Adipose tissue (tissue), 3 donors: ENCODE data around the gene SORCS2. TPM values are rescaled to one million over a fixed set of nuclear protein-coding genes. Genes with fewer than 3 reads are reported as not detected.

Experiments
- H3K27ac ChIP-seq: one replicate; pipeline ENCODE4 v1.5.1; 2013; ENCODE audit warnings: low read depth, low read length
- WGBS, 3 donors: extraction: QIAGEN DNeasy Blood & Tissue Kit; methylation state at CpG; one replicate each; pipeline ENCODE4 v1.1.7; 2013; 5-methylcytosine and 5-hydroxymethylcytosine counted together
- polyA plus RNA-seq, 3 donors: library from polyadenylated mRNA; stranded (reverse); fragments of 200-250 nt; gene quantifications; one replicate each; pipeline ENCODE4 v1.2.3, GENCODE V29; 2013
- donor health status: healthy with polysubstance abuse.
- donor health status: Bipolar disorder and iron deficiency.
- donor health status: healthy.

SORCS2 gene
- polyA plus RNA-seq, 3 donors, result 0.22 to 2.2 (median 0.83) TPM

DNA sequence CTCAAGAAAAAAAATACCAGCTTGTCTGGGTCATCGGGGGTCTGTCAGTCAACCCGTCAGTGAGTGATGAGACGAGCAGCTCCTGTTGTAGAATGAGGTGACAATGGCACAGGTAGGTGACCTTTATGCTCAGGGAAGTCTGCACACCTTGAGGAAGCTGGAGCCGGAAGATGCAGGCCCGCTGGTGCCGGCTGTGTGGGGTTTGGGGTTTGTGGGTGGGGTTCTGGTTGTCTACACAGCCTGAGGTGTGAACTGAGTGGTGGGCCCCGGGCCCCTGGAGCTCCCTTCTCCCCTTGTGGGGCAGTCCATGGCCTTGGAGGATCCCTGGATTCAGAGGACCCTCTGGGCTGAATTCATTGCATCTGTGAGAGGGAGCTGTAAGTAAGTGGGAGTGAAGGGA lies 75.5 kb downstream of the SORCS2 start:
- no peak overlapping the region for H3K27ac ChIP-seq
- 67 to 86% (median 85%) methylated on average over 7 of the region's 7 CpGs for WGBS, 3 donors

DNA sequence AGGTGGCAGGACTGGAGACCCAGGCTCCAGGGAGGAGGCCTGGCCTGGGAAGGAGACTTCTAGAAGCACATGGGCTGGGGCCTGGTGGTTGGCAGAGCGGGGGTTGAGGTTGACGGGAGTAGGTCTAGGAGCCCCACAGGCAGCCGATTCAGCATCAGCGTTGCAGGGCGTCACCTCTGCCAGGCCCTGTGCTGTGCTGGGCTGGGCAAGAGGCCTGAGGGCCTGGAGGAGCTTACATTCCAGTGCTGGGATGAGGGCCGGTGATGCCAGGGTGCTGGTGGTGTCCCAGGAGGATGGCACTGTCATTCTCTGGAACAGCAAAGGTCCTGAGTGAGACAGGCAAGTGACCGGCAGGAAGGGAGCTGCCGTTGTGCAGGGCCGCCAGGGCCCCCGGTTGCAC lies 76.6 kb downstream of the SORCS2 start:
- no peak overlapping the region for H3K27ac ChIP-seq
- WGBS, 3 donors, result 82 to 91% (median 91%) methylated on average over 10 of the region's 10 CpGs

DNA sequence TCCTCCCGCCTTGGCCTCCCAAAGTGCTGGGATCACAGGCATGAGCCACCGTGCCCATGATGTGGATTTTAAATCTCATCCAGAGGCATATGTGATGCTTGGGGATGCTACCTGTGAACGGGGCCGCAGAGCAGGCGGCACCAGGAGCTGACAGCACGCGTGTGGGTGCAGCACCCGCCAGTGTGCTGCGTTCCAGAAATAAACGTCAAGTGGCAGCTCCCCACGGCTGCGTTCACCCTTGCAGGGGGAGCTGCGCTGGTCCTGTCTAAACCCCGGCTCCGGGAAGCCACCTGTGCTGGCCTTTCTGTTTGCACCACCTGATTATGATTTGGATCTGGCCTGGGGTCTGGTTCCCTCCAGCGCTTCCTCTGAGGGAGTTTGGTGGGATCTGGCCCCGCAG lies 77.8 kb downstream of the SORCS2 start:
- 95% methylated on average over 17 of the region's 17 CpGs for WGBS, 3 donors
- no peak overlapping the region for H3K27ac ChIP-seq

DNA sequence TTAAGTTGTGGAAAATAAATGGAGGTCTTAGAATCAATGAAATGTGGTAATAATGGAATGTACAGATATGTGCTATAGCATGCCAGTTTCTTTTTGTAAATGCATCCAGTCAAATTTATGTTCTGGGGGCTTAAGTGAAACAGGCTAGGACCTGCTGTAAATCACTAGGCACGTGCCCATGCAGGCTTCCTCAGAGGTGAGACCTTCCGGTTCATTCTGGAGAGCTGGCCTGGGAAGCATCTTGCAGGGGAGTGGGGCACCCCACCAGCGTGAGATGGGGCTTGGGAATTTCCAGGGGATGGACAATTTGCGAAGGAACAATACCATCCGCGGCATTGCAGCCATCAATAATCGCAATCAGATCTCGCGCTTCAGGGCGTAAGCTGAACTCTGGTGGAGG lies 80.1 kb downstream of the SORCS2 start:
- WGBS, 3 donors, result 86 to 88% (median 87%) methylated on average over 10 of the region's 10 CpGs
- H3K27ac ChIP-seq, result no peak overlapping the region

DNA sequence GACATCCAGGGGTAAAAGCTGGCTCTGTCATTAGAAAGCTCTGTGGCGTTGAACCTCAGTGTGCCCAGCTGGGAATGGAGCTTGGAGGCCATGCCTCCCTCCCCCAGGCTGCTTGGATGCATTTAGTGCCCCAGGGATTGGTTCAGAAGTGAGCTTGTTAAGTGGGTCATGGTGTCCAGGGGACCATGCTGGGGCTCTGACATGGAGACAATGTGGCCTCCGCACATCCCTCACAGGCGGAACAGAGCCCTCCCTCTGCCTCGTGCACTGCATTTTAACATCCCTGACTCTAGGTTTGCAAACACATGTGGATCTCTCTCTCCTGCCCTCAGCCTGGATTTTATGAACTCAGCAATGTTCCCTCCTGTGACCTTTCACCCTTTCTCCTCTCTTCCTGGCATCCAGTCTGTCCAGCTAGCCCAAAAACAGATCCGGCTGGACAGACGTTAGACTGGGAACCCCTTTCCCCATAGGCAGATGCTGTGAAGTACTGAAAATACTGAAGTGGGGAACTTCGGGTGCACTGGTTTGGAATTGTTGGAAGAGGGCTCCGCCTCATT lies 81.5 kb downstream of the SORCS2 start:
- WGBS, 3 donors, result 70 to 79% (median 74%) methylated on average over 8 of the region's 8 CpGs
- no peak overlapping the region for H3K27ac ChIP-seq

DNA sequence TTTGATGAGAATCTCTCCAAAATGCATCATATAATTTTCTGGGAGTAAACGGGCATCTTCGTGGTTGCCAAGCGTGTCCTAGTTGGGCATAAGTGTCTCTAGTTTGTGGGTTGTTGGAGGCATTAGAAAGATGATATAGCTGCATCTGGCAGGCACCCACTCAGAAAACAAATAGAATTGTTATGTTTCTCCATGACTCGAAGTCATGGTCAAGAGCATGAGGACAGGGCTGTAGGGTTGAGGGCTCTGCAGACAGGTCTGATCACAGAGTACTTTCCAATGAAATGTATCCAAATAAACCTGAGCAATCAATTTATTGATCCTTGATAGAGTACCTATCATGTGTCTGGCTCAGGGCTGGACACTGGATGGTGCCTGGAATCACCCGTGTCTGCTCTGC lies 82.7 kb downstream of the SORCS2 start:
- 81 to 90% (median 90%) methylated on average over 5 of the region's 5 CpGs for WGBS, 3 donors
- H3K27ac ChIP-seq, result no peak overlapping the region

DNA sequence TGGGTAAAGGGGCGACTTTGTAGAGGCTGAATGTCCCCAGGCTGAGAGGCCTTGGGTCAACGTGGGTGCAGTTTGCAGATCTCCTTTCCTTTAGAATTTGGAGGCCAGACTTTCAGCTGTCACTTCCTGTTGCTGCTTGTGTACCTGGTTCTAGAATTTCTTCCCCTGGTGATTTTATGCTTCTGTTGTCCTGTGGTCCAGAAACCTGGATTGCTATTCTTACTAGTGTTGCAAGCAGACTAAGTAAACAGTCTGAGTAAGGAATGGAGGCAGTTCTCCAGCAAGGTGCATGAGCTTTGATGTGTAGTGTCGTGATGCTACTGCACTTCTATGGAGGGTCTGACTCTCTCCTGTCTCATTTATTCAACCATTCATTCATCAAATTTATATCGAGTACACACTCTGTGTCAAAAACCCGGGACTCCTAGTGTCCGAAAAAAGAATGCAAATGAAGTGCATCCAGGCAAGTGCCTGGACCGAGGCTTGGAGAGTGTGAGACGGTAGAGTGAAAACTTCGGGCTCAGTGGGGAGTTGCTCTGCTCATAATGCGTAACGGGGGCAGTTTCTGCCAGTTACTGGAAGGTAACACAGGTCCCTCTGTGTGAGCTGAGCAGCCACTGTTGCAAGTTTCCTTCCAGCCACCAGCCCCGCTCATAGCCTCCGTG lies 83.3 kb downstream of the SORCS2 start:
- 70 to 84% (median 83%) methylated on average over 13 of the region's 13 CpGs for WGBS, 3 donors

DNA sequence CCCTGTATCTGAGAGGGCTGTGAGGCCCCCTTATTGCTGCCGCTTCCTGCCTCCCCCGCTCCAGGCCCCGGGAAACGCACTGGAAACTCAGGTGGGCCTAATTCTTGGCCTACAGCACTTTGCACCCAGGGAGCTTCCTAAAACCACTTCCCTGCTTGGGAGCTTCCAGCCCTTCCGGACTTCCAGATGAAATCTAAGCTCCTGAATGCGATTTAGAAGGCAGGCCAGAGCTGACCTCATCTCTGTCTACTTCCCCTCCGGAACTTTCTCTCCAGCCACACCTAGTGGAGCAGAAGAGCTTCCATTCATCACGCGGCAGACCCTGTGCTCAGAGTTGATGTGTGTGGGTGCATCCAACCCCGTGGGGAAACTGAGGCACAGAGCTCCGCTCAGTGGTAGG lies 84.2 kb downstream of the SORCS2 start:
- H3K27ac ChIP-seq, result no peak overlapping the region
- WGBS, 3 donors, result 49 to 66% (median 54%) methylated on average over 11 of the region's 11 CpGs

More for the DNA sequence above, 83.3 kb downstream of the SORCS2 start:
- no peak overlapping the region for H3K27ac ChIP-seq

DNA sequence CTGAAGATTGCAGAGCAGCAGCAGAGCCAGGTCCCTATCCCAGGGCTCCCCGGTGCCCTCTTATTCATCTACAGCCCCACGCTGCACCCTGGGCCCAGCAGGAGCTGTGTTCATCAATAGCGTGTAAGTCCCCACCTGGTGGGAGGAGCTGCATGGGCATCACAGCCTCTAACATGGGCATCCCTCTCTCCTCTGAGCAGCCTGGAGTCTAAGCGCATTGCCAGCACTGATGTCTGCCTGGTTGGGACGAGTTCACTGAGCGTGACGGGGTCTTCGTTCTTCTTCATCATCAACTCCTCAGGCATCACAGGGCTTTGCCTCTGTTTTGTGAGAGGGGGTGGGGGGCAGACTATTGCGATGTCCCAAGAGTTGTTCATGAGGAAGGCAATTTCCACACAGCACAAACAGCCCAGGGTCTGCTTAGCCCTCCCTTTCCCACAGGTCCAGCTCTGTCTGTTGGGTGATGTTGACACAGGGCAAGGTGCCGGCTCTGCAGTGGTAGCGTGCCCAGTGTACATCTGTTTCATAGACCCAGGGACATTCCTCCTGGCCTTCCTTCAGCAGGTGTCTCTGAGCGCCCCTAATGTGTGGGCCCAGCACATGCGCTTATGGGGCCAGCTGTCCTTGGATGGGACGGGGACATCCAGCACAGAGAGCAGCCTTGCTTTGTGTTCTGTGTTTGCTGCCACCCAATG lies 85.9 kb downstream of the SORCS2 start:
- 72 to 95% (median 91%) methylated on average over 14 of the region's 14 CpGs for WGBS, 3 donors
- H3K27ac ChIP-seq, result no peak overlapping the region

DNA sequence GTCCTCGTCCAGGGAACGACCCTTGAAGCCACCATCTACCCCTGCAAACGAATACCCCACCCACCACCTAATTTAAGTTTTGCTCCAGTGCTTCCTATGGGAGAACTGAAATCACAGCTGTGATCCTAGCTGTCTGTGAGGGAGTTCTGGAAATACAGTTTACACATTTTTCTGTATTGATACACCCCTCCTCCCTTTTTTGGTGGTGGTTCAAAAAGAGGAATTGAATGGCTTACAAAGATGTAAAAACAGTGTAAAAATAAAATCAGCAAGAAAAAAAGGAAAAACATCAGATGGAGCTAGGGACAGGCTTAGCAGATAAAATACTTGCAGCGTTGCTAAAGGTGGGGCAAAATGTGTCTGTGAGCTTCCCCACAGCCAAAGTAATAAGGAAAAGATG lies 86.6 kb downstream of the SORCS2 start:
- no peak overlapping the region for H3K27ac ChIP-seq
- WGBS, 3 donors, result 56 to 65% (median 63%) methylated on average over 4 of the region's 4 CpGs

DNA sequence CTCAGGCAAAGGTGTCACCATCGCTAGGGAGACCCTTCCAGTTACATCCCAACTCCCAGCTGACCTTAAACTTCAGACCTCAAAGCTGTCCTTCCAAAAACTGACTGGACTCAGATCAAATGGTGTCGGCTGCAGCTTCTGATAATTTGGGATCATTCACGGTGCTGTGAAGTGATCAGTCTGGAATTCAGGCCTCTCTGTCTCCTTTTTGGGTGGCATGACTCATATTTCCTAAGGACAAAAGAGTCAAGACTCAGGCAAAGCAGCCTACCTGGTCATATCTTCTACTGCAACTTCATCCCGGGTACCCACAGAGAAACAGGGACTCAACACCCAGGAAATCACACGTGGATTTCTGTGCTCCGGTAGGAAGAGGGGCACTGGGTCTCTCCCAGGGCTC lies 87.6 kb downstream of the SORCS2 start:
- 62 to 77% (median 75%) methylated on average over 6 of the region's 6 CpGs for WGBS, 3 donors
- no peak overlapping the region for H3K27ac ChIP-seq

DNA sequence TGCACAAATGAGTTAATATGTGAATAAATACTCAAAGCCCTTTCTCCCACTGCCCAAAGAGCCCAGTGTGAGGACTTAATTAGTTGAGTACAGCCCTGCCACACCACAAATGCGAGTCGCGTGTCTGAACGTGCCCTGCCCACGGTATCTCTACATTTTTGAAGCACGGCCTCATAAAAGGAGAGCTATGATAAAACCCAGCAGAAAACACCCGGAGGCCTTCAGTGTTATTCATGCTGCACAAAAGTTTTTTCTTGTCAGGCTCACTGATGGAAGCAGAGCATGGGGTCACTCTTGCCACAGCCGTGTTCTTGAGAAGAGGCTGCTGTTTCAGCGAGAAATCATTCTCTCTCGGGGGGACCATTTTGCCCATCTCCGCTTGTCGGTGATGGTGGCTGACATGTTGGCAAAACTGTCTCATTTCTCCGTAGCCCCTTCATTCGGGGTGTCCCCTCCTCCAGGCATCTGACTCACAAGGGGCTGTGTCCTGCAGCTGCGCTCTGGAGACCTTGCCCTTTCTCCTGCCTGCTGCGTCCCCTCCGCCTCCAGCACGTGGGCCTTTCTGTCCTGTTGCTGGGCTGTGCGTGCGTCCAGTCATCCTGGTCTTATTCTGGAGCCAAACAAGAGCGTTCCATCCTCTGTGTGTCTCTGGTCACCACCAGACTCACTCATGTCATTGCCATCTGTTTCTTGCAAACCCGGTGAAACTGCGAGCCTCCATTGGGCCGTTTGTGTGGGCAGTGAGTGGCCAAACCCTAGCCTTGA lies 88.8 kb downstream of the SORCS2 start:
- H3K27ac ChIP-seq, result no peak overlapping the region
- WGBS, 3 donors, result 72 to 83% (median 83%) methylated on average over 24 of the region's 24 CpGs

DNA sequence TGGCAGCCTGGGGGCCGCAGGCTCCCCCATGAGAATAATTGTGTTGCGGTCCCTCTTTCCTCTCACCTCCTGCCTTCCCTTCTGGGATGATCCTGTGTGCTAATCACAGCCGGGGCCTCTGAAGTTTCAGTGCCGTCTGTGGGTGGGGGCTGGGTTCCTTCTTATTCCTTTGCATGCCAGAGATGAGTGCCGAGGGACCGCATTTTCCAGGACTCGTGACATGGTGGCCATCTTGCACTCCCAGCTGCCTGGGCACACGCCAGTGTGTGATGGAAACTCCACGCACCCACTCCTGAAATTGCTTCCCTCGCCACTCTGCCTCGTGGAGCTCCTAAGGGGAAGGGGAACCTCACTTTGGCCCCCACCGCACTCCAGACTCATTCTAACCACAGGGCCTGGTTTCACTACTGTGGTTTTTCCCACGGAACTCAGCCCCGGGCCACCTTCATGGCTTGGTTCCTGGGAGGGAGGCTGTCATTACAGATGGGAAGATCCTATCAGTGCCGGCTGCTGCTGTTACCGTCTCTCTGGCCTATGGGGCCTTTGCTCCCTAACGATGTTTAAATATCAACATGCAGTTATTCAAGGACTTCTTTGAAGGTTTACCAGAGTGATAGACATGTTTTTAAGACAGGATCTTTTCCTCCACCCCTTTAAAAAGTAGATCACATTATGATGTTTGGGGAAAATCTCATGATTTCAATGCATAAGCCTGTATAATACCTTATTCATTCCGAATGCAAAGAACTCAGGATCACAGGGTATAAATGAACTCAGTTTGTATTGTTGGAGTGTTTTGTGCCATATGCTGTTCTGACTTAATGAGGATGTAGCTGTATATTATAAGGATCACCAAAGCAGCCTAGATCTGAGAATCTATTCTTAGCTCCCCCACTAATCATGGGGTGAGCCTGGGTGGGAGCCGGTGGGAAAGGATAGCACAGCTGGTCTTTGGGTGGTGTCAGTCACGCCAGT lies 89.6 kb downstream of the SORCS2 start:
- WGBS, 3 donors, result 54 to 62% (median 61%) methylated on average over 20 of the region's 20 CpGs

DNA sequence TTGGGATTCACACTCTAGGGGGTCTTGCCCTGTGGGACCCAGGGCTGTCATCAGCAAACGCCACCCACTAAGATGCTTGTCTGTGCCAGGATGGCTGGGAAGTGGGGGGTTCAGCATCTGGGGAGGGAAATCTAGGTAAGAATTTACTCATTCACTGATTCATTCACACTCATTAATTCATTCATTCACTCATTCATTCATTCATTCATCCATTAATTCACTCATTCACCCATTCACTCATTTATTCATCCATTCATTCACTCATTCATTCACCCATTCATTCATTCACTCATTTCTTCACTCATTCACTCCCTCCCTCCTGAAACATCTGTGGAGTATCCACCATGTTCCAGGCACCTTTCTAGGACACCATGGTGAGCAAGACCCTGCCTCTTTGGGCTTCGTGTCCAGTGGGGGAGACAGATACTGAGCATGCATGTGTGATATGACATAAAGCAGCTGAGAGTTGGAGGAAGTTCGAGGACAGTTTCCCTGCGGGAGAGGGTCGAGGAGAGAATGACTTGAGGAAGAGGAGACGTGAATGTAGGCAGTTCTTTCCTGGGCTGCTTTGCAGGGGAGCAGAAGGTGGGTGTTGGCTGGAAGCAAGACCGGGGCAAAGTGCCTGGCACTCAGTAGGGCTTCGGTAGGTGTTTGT lies 90.6 kb downstream of the SORCS2 start:
- no peak overlapping the region for H3K27ac ChIP-seq
- WGBS, 3 donors, result 84 to 86% (median 84%) methylated on average over 8 of the region's 8 CpGs

More for the DNA sequence above, 89.6 kb downstream of the SORCS2 start:
- no peak overlapping the region for H3K27ac ChIP-seq

DNA sequence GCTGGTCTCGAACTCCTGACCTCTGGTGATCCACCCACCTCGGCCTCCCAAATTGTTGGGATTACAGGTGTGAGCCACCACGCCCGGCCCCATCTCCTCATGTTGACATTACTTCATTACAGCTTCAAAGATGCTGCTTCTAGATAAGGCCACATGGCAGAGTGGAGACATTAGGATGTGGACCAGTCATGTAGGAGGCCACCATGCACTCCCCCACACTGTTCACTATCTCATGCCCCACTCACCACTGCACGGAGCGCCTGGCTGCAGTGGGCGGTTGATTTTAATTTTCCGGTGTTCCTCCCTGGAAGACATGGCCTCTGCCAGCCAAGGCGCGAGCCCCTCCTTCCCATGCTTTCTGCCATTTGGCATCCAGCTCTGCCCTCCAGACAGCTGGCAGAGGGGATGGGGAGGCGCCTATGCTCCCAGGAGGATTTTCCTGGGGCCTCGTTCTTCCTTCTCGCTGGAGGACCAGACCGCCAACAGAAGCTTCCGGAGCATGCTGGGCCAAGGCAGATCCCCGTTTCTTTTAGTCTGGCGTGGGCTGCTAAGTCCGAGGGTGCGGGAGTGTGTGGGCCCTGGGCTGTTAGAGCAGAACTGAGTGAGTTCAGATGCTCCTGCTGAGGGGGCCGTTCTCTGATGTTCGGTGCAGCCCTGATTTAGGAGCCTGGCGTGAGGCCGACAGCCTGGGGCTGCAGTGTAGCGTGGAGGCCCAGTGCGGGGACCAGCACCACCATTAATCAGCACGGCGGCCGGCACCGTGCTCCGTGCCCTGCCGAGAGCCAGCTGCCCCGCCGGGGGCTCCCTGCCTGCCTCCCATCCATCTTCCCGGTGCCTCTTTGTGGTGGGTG lies 93.1 kb downstream of the SORCS2 start:
- 55 to 70% (median 68%) methylated on average over 34 of the region's 34 CpGs for WGBS, 3 donors
- H3K27ac ChIP-seq, result no peak overlapping the region

DNA sequence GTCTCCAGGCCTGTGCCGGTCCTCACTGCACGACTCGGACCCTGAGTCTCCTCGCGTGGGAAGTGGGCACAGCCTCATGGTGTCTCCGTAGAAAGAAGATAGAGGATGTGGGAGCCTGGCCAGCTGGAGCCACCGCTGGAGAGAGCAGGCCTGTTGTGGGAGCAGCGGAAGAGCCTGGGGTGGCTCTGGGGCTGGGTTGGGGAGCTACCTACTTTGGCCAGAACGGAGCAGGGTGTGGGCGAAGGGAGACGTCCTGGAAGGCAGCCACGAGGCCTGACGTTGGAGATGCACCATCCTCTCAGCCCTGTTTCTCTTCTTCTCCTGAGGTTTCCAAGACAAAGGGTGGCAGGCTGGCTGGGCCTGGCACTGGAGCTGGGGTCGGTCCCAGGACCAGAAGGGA lies 93.8 kb downstream of the SORCS2 start:
- H3K27ac ChIP-seq, result no peak overlapping the region

DNA sequence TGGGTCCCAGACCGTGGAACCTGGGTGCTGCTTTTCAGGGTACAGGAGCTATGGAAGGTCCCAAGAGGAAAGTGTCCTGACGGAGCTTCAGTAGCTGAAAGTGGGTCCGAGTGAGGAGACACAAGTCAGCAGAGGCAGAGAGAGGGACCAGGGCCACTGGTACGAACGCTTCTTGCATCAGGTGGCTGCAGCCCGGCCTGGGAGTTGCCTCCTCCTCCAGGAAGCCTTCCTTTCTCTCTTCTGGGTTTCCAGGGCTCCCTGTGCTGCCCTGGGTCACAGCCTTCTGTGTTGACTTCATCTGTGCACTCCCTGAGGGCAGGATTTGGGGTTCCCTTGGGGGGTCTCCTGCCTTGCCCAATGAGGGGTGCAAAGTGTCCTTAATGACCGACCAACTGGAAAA lies 94.5 kb downstream of the SORCS2 start:
- H3K27ac ChIP-seq, result no peak overlapping the region
- WGBS, 3 donors, result 75 to 88% (median 85%) methylated on average over 7 of the region's 7 CpGs

More for the DNA sequence above, 93.8 kb downstream of the SORCS2 start:
- WGBS, 3 donors, result 57 to 78% (median 60%) methylated on average over 14 of the region's 14 CpGs
